ENCODE results near the gene TASP1. TPM values are rescaled to one million over a fixed set of nuclear protein-coding genes. Genes with fewer than 3 reads are reported as not detected.

Gene TASP1
- polyA plus RNA-seq, 1 donor (not counting 4 experiments of a cell fraction or from before 2014, with no cell fraction given): 17.4 TPM

- no peaks in the 10 kb centered on the region for H4K20me1 ChIP-seq (ENCODE audit: control insufficient read depth, extremely low read depth, insufficient read depth, low read length)
- dilution Hi-C loops (cut with MboI; ENCODE audit: extremely low pct_ligation_motif_present, low sequenced_read_pairs): no loop called here
- H2AFZ ChIP-seq (ENCODE audit: control insufficient read depth, low read length): no peak overlapping the region
- DNase-seq (ENCODE audit: low read depth, low spot score) (no peak), FAIRE-seq (no peak)
- H3K36me3 ChIP-seq (ENCODE audit: control insufficient read depth in 2 of 2, extremely low read depth in 1 of 2, insufficient read depth in 2 of 2, low read length in 2 of 2): no peaks in the 10 kb centered on the region
- H3K27me3 ChIP-seq (ENCODE audit: control insufficient read depth, extremely low read depth, insufficient read depth, low read length): no peaks in the 10 kb centered on the region
- H3K4me1 ChIP-seq (ENCODE audit: control insufficient read depth, extremely low read depth, insufficient read depth, low read length): no peaks in the 10 kb centered on the region
- H3K27ac ChIP-seq (ENCODE audit: control insufficient read depth, insufficient read depth, low read length): no peak overlapping the region
- no peak overlapping the region for H3K4me2 ChIP-seq (ENCODE audit: control insufficient read depth, extremely low read depth, insufficient read depth, low read depth, low read length)
- H3K79me2 ChIP-seq (ENCODE audit: control insufficient read depth, insufficient read depth, low read length): no peaks in the 10 kb centered on the region
- no peak overlapping the region for H3K4me3 ChIP-seq (ENCODE audit: control insufficient read depth in 2 of 3, extremely low read depth in 1 of 3, insufficient read depth in 2 of 3, low read depth in 1 of 3, low read length in 3 of 3)
- no peak overlapping the region for H3K9ac ChIP-seq (ENCODE audit: control insufficient read depth, extremely low read depth, insufficient read depth, low read length)
- TF ChIP-seq EZH2 (IDR thresholded peaks at IDR 0.05; ENCODE audit: low read length): no peak
- TF ChIP-seq, protein P1, sequence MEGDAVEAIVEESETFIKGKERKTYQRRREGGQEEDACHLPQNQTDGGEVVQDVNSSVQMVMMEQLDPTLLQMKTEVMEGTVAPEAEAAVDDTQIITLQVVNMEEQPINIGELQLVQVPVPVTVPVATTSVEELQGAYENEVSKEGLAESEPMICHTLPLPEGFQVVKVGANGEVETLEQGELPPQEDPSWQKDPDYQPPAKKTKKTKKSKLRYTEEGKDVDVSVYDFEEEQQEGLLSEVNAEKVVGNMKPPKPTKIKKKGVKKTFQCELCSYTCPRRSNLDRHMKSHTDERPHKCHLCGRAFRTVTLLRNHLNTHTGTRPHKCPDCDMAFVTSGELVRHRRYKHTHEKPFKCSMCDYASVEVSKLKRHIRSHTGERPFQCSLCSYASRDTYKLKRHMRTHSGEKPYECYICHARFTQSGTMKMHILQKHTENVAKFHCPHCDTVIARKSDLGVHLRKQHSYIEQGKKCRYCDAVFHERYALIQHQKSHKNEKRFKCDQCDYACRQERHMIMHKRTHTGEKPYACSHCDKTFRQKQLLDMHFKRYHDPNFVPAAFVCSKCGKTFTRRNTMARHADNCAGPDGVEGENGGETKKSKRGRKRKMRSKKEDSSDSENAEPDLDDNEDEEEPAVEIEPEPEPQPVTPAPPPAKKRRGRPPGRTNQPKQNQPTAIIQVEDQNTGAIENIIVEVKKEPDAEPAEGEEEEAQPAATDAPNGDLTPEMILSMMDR (optimal IDR thresholded peaks at IDR 0.05 in 1 of 3, IDR thresholded peaks at IDR 0.05 in 1 of 3, conservative IDR thresholded peaks at IDR 0.05 in 1 of 3; ENCODE audit: extremely low read depth in 1 of 3, insufficient read depth in 2 of 3, low read length in 3 of 3): no peak
- H3K9me3 ChIP-seq (ENCODE audit: control insufficient read depth, low read depth, low read length): no peaks in the 10 kb centered on the region
- H3K9me1 ChIP-seq (ENCODE audit: control insufficient read depth, extremely low read depth, insufficient read depth, low read length): no peaks in the 10 kb centered on the region
Observed at GRCh38 chr20:13349235-13349604, 289.5 kb downstream of the TASP1 start.

GRCh38 chr20:13348311-13349234, 290.2 kb downstream of the TASP1 start:
- Histone ChIP-seq H3K4me2 (ENCODE audit: control insufficient read depth, extremely low read depth, insufficient read depth, low read depth, low read length) (no peak overlapping the region), H4K20me1 (ENCODE audit: control insufficient read depth, extremely low read depth, insufficient read depth, low read length) (no peaks in the 10 kb centered on the region), H3K79me2 (ENCODE audit: control insufficient read depth, insufficient read depth, low read length) (no peaks in the 10 kb centered on the region), H3K9me3 (ENCODE audit: control insufficient read depth, low read depth, low read length) (no peaks in the 10 kb centered on the region), H3K27ac (ENCODE audit: control insufficient read depth, insufficient read depth, low read length) (no peak overlapping the region), H3K9me1 (ENCODE audit: control insufficient read depth, extremely low read depth, insufficient read depth, low read length) (no peaks in the 10 kb centered on the region), H3K4me3 (ENCODE audit: control insufficient read depth in 2 of 3, extremely low read depth in 1 of 3, insufficient read depth in 2 of 3, low read depth in 1 of 3, low read length in 3 of 3) (no peak overlapping the region), H2AFZ (ENCODE audit: control insufficient read depth, low read length) (no peak overlapping the region), H3K4me1 (ENCODE audit: control insufficient read depth, extremely low read depth, insufficient read depth, low read length) (no peaks in the 10 kb centered on the region), H3K9ac (ENCODE audit: control insufficient read depth, extremely low read depth, insufficient read depth, low read length) (no peak overlapping the region), H3K36me3 (ENCODE audit: control insufficient read depth in 2 of 2, extremely low read depth in 1 of 2, insufficient read depth in 2 of 2, low read length in 2 of 2) (no peaks in the 10 kb centered on the region), H3K27me3 (ENCODE audit: control insufficient read depth, extremely low read depth, insufficient read depth, low read length) (no peaks in the 10 kb centered on the region)
- TF ChIP-seq EZH2 (IDR thresholded peaks at IDR 0.05; ENCODE audit: low read length): no peak
- TF ChIP-seq, protein P1 (optimal IDR thresholded peaks at IDR 0.05 in 1 of 3, IDR thresholded peaks at IDR 0.05 in 1 of 3, conservative IDR thresholded peaks at IDR 0.05 in 1 of 3; ENCODE audit: extremely low read depth in 1 of 3, insufficient read depth in 2 of 3, low read length in 3 of 3): no peak
- DNase-seq (ENCODE audit: low read depth, low spot score) (no peak), FAIRE-seq (no peak)
- dilution Hi-C loops (cut with MboI; ENCODE audit: extremely low pct_ligation_motif_present, low sequenced_read_pairs): no loop called here
